C4-2B (cell line): Measurements from ENCODE around the gene CNTN5.

Experiments
- H3K27ac ChIP-seq: fragments of 450-650 bp; 2 replicates; pipeline ENCODE4 v1.5.1; 2017
- CTCF ChIP-seq: fragments of 450-650 bp; conservative IDR thresholded peaks from 2 replicates; pipeline ENCODE4 v1.5.1; 2017; ENCODE audit warnings: mild to moderate bottlenecking
- ZFX ChIP-seq: fragments of 450-650 bp; IDR thresholded peaks from 2 replicates; pipeline ENCODE4 v1.6.1; 2017

The CNTN5 gene

GRCh38 chr11:100397401-100397800 is 1376.7 kb downstream of the CNTN5 start:
- no peak overlapping the region for H3K27ac ChIP-seq
- TF ChIP-seq CTCF (no peak), ZFX (no peak)

GRCh38 chr11:100403816-100404215 is 1383.1 kb downstream of the CNTN5 start:
- no peak overlapping the region for H3K27ac ChIP-seq
- TF ChIP-seq CTCF (no peak), ZFX (no peak)

- no peak overlapping the region for H3K27ac ChIP-seq
- TF ChIP-seq ZFX (no peak), CTCF (no peak)
These were observed 1384.2 kb downstream of the CNTN5 start for GRCh38 chr11:100404907-100405306.
